ENCODE measurements around the gene SORBS2. TPM values are rescaled to one million over a fixed set of nuclear protein-coding genes. Genes with fewer than 3 reads are reported as not detected.

Gene SORBS2
- total RNA-seq, 1 donor from 2014 or later: 819 TPM

DNA sequence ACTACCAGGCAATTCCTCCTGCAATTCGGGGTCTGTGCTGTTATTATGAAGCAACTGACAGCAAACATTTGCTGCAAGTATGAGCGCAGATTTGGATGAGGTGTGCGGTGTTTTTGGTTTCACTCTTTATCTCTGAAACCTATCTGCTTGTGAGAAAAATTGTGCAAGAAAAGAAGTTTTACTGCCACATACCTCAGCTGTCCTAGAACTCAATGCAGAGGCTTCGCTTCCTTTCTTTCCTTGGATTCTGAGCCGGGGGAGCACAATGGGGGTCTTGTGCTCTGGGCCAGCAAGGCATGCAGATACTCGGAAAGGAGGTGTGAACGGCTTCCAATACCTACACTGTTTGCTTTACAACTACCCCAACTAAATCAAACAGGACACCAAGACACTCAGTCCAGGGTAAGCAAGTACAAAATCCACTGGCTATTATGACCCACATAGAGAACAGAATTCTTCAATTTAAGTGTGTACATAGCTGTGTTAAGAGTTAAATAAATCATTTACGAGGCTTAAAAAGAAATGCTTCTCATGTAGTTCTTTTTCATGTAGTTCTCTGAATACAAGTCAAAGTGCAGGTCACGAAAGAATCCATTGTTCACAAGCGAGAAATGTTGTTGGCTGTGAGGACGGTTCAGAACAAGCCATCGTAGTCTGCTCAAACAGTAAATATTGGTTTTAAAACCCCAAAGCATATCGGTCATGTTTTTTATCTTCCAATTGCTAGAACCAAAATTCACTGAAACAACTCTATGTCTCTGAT, 1.1 kb downstream of the SORBS2 start:
- intact Hi-C loops (cut with DNase I): no loop called here
- ATAC-seq (ENCODE audit: poor library complexity) (peak; percentile 5), DNase-seq (no peak)

DNA sequence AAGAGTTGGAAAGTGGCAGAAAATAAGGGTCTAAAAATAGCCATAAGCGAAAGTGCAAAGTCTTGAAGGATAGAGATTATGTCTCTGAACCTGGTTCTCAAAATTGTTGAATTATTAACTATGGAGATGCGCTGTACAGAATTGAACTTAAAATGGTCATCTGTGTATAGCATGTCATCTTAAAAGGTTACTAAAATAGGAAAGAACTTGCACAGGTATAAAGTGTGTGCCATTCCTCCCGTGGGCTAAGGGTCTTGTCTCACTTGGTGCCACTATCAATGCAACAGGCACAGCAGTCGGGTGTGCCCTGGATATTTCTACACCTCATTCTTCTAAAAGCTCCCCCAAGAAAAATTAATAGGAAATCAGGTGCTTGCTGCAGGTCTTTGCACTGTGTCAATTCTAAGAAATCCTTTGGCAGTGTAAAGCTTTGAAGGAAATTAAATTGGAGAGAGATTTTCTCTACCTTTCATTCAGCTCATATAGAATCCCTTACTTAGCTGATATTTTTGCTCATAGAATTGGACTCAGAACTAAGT, 2.4 kb downstream of the SORBS2 start:
- no peak for DNase-seq
- peak; percentile 23 for ATAC-seq (ENCODE audit: poor library complexity)
- intact Hi-C loops (cut with DNase I): no loop called here

DNA sequence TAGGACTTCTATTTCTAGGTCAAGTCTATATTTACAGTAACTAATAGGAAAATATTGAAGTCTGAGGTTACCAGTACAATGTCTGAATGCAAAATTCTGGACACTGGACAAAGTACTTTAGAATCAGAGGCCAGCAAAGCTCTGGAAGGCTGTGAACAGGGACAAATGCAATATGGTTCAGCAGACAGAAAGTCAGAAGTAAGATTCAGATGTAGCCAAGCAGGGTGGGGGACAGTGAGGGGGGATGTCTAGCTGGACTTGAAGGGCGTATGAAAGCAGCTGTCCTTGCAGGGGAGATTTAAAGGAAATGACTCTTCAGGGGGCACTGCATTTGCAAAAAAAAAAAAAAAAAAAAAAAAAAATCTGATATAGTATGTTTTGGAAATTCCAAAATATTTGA, 2.9 kb downstream of the SORBS2 start:
- intact Hi-C loops (cut with DNase I): no loop called here
- DNase-seq (no peak), ATAC-seq (ENCODE audit: poor library complexity) (peak; percentile 5)

DNA sequence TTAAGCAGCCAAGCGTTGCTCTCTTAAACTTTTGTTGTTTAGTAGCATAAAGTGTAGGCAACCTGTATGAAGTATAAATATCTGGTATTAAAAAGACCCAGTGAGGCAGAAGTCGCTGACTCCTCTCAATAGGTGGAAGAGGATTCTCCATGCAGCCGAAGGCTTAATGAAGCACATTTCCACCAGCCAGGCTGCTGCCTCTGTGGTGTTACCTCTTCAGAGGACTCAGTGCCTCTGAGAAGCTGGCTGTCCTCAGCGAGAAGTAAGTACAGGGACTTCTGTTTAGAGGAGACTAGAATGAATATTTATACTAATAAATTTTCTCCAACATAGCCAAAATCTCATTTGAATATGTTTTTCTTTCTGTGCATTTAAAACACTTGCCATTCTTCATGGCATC, 6.0 kb downstream of the SORBS2 start:
- peak; percentile 43 for ATAC-seq (ENCODE audit: poor library complexity)
- intact Hi-C loops (cut with DNase I): no loop called here
- no peak for DNase-seq

DNA sequence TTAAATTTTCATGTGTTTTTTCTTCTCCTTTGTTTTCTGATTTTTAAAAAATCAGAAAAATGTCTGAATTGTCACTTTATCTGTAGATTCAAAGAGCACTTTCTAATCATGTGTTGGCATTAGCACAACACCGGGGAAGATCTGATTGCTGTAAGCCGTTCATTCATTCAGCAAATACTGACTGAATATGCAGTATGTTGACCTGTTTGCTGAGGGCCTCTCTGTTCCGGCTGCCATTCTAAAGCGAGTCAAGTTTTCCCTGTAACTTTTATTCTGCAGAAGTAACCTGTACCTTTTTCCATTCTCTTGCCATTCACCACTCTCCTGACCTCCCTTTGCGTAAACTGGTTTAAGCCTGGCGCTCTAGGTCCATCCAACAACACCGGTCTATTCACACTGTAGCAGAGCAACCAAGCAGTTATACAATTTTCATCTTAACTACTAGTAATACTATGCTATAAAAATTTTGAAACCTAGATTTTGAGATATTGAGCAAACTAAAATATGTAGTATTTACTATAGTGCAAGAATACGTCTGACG, 6.7 kb downstream of the SORBS2 start:
- DNase-seq (no peak), ATAC-seq (ENCODE audit: poor library complexity) (no peak)
- intact Hi-C loops (cut with DNase I): no loop called here

DNA sequence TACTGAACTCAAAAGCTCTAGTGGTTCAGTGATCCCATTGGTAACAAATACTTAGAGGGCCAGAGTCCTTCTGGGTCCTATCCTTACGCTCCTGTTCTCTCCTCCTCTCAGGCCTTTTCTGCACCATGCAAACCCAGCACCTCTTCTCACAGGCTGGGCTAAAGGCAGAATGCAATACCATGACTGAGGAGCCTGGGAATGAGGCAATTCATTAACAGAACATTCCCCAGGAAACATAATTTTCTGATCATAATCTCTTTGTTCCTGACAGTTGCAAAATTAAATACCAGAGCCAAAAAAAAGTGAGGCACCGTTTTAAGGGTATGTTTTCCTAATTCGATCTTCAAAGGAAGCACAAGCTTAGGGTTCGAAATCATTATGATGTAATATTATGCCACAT, 9.0 kb downstream of the SORBS2 start:
- DNase-seq (no peak), ATAC-seq (ENCODE audit: poor library complexity) (no peak)
- intact Hi-C loops (cut with DNase I): no loop called here

DNA sequence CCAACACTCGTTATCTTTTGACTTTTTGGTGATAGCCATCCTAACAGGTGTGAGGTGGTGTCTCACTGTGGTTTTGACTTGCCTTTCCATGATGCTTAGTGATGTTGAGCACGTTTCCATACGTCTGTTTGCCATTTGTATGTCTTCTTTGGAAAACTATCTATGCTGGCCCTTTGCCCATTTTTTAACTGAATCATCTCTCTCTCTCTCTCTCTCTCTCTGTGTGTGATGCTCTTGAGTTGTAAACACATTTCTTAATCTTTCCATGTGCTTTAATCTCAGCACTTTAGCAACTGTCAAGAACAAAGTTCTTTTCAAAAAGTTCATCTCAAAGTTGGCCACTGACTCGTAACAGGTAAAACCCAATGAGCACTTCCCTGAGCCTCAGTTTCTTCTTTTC, 10.5 kb downstream of the SORBS2 start:
- intact Hi-C loops (cut with DNase I): no loop called here
- no peak for ATAC-seq (ENCODE audit: poor library complexity)

DNA sequence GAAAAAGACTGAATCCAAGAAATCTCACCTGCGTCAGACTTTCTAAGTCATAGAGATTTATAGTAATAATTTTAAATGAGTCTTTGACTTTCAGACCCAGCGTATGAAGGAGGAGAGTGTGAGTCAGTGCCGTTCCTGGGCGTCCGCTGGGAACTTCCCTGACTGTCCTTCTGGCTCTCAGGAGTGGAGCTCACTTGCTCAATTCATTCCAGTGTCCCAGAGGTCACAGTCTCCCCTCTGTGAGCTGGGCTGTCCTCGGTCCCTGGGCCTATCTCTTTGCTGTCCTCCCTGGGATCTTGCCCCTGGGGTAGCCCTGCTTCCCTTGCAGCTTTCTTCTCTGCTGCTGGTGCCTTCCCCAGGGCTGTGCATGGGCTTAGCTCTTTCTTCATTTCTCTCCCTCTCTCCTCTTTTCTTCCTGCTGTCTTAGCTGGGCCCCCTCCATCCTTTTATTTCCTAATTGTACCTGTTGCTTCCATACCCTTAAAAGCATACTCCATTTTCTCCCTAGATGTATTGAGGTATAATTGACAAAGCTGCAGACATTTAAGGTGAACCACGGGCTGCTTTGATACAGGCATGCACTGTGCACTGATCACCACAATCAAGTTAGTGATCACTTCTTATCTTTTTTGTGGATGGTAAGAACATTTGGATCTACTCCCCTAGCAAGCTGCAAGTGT, 11.6 kb downstream of the SORBS2 start:
- DNase-seq (peak; percentile 44), ATAC-seq (ENCODE audit: poor library complexity) (peak; percentile 61)
- intact Hi-C loops (cut with DNase I): no loop called here

More for the DNA sequence above, 10.5 kb downstream of the SORBS2 start:
- DNase-seq: no peak

DNA sequence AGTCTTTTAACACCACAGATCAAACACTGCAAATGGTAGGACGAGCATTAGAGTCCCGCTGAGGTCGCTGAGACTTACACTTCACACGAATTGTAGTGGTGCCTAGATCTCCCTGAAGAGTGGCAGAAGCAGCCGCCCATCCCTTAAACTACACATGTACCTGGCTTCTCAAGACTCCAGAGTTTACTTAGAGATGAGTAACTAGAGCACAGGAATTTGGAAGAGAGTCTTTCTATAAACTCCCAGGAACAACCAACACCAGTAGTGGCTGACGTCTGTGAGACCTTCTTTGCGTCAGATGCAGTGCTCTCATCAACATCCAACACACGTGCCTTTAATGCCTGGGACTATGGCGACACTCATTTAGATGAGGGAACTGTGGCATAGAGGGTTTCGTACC, 12.6 kb downstream of the SORBS2 start:
- intact Hi-C loops (cut with DNase I): no loop called here
- no peak for DNase-seq
- no peak for ATAC-seq (ENCODE audit: poor library complexity)

DNA sequence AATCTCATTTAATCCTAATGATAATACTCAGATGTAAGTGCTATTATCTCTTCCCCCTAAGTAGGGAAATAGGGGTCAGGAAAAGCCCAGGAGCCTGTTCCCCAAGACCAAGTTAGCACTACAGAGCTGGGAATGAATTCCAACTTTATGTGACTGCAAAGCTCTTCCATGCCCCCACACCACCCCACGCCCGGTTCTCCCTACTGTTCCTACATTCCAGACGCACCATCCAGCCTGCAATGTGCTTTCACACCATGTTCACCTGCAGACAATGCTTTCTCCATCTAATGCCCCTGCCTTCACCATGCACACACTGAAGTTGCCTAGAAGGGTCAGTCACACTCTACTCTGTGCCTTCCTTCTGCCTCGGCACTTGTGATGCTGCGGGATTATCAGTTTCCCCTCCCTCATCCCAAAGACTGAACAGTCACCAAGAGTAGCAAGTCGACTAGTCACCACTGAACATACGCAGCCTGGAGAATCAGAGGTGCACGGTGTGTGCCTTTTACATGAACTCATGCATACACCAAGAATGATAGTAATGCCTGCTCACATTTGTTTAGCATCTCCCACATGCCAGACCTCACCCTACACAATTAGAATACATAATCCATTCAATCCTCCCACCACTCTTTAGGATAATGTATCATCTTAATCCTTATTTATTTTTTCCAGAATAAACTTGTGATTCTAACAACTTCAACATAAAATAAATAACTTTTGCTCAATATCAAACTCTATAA, 14.2 kb downstream of the SORBS2 start:
- intact Hi-C loops (cut with DNase I): no loop called here
- no peak for DNase-seq
- ATAC-seq (ENCODE audit: poor library complexity): no peak

DNA sequence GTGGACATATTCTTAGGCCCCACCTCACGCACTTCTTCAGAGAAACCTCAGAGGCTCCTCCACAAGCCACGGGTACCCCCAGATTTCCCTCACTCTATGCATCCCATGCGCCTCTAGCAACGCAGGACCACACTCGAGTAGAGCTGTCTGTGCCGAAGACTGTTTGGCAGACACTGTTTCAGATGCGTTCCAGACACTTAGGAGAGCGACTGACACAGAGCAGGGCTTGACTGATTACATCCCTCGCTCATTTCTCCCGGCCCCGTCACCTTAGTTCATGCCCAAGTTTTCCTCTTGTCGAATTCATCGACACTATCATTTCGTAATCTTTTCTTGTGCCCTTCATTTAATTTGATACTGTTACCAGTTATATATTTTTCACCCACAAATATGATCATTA, 15.0 kb downstream of the SORBS2 start:
- ATAC-seq (ENCODE audit: poor library complexity) (peak; percentile 69), DNase-seq (no peak)
- intact Hi-C loops (cut with DNase I): no loop called here

DNA sequence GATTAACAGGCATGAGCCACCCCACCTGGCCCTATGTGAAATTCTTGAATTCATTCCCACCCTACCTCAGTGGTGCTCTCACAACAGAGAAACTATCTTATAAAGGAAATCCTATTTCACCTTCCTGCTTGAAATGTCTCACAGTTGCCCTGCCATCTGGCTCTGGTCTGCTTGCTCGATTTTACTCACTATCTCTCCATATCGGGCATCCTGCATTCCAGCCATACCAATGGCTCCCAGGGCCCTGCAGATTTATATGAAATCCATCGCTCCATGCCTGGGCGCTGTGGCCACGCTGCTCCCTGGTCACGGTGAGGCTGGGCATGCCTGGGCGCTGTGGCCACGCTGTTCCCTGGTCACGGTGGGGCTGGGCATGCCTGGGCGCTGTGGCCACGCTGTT, 15.8 kb downstream of the SORBS2 start:
- intact Hi-C loops (cut with DNase I): no loop called here
- peak; percentile 47 for DNase-seq
- peak; percentile 44 for ATAC-seq (ENCODE audit: poor library complexity)

DNA sequence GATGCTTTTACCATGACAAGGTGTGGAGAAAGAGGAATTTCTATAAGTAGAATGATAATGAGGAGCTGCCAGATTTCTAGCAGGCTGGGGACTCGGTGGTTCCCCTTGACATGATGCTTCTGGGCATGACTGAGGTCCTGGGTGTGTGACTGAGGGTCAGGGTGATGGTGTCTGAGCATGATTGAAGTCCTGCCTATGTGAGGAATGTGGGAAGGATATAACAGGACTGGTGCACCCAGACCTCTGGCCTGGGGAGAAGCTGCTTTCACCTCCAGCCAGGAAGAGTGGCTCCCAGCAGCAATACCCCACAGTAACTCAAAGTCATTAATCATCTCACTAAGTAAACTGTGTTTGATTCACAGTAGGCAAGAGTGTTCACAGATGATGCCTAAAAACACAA, 17.4 kb downstream of the SORBS2 start:
- no peak for DNase-seq
- ATAC-seq (ENCODE audit: poor library complexity): no peak
- intact Hi-C loops (cut with DNase I): no loop called here

DNA sequence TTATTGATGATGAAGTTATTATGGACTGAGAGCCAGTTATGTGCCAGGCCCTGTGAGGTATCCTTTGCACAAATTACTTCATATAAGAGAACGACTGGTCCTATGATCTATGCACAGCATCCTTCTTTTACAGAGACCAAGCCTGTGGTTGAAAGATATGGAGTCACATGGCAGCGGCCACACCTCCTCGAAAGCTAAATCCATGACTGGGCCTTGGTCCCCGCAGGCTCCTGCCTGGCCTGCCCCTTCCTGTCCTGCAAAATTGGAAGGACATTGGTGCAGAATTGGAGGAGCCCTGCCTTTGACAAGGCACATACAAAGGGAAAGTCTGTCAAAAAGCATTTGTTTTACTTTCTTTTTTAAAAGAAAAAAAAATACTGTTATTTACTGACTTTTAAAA, 18.3 kb downstream of the SORBS2 start:
- intact Hi-C loops (cut with DNase I): no loop called here
- no peak for ATAC-seq (ENCODE audit: poor library complexity)
- DNase-seq: no peak

DNA sequence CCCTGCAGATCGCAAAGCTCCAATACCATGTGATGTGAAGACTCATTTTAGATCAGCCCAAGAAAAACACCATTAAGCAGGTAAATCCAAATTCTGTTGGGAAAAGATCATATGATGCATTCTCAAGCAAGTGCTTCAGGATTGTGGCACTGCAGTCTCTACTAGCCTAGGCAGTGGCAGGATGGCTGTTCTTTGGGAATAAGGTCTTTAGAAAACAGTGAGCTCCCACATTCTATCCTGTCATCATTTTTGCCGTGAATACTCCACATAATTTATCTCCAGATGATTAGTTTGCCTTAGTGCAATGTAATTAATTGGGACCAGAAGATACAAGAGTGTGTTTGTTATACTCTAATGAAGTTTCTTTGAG, 18.9 kb downstream of the SORBS2 start:
- no peak for ATAC-seq (ENCODE audit: poor library complexity)
- intact Hi-C loops (cut with DNase I): no loop called here

DNA sequence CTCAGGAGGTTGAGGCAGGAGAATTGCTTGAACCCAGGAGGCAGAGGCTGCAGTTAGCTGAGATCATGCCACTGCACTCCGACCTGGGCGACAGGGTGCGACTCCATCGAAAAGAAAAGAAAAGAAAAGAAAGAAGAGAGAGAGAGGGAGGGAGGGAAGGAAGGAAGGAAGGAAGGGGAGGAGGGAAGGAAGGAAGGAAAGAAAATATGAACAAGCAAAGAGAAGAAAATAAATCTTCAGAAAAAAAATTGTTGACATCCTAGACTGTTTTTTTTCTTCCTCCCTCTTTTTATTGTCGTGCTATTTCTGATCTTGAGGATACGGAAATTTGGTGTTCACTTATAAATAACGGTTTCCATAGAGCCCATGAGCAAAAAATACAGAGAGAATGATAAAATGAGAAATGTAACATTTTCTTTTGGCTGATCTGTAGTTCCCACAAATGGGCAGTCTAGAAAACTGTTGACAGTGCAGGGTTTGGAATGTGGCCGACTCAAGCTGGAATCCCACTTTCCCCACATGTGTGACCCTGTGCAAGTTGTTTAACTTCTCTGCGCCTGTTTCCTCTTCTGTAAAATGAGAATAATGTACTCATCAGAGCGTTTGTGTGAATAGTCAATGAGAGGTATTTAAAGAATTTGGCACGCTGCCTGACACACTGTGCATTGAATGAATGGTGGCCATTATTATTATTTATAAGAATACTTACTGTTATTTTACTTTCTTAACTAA, 19.4 kb downstream of the SORBS2 start:
- ATAC-seq (ENCODE audit: poor library complexity) (no peak), DNase-seq (no peak)
- intact Hi-C loops (cut with DNase I): no loop called here

More for the DNA sequence above, 18.9 kb downstream of the SORBS2 start:
- no peak for DNase-seq

DNA sequence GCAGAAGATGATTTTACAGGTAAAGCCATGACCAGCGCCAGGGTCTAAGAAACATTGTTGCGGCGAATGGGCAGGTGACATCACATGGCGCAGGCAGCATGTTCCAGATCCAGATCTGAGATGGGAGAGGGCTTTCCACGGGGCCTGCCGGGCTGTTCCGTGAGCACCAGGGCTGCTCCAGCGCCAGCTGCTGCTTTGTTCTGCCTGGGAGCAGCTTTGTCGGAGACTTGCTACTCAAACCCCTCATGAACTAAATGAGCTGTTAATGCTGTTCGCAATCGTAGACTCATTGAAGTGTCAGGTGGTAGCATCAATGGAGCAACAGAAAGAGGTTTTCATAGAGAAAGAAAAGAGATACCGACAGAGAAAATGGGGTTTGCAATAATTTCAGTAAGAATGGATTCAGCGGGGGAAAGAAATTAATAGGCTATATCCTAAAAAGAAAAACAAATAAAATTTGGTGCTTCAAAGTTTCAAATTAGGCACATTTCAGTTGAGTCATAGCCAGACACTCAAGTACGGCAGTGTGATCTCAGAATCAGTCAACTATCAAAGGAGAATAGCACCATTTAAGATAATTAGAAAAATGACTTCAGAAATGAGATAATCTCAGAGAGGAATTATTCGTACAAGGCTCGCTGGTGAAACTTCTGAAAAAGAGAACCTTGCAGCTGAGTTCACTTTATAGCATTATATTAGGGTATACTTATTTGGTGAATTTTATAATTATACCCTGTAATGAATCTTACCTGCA, 23.9 kb downstream of the SORBS2 start:
- DNase-seq (no peak), ATAC-seq (ENCODE audit: poor library complexity) (peak; percentile 28)
- intact Hi-C loops (cut with DNase I): no loop called here

DNA sequence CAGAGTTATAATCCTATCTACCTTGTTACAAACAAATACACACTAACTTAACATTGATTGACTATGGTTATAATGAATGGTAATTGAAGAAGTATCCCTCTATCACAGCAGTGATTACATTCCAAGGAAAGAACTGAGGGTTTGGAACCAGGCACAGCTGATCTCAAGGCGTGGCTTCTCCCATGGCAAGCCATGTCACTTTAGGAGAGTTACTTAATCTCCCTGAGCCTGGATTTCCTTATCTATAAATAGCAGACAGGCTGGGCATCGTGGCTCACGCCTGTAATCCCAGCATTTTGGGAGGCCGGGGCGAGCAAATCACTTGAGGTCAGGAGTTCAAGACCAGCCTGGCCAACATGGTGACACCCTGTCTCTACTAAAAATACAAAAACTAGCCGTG, 25.6 kb downstream of the SORBS2 start:
- DNase-seq (no peak), ATAC-seq (ENCODE audit: poor library complexity) (peak; percentile 14)
- intact Hi-C loops (cut with DNase I): no loop called here
